H1 (cell line): ENCODE results near the gene RAP1A. TPM values are rescaled to one million over a fixed set of nuclear protein-coding genes. Genes with fewer than 3 reads are reported as not detected.

Experiments used
- CTCF ChIA-PET: fragments of 300-600 bp; sonication (Branson Sonifier 250); formaldehyde crosslinking; loops from one replicate; lab custom pipeline; 2021; ENCODE audit not compliant: partially characterized antibody; lab: Charles Lee
- POLR2A ChIA-PET: fragments of 300-600 bp; sonication (Branson Sonifier 250); formaldehyde crosslinking; loops from one replicate; lab custom pipeline; 2021; ENCODE audit warnings: inconsistent platforms; ENCODE audit not compliant: partially characterized antibody; lab: Charles Lee
- DNase-seq, 2 experiments: peaks; one replicate each; pipeline versions ENCODE4 v3.0.0 to v3.0.0-alpha.2; 2010 to 2022; ENCODE audit warnings: low spot score in 2 of 2, low read depth in 1 of 2, mixed read lengths in 1 of 2
- FAIRE-seq: peaks from 2 replicates; lab custom pipeline; 2011; peaks lifted over from hg19 to GRCh38; lab: Jason Lieb, UNC
- H2AFZ ChIP-seq: 2 replicates; pipeline ENCODE4 v1.8.1; 2012; ENCODE audit warnings: low read length, inconsistent platforms
- H2AK5ac ChIP-seq: 2 replicates; pipeline ENCODE4 v1.6.1; 2013; ENCODE audit warnings: low read depth, low read length
- H2BK120ac ChIP-seq: replicated peaks from 2 replicates; pipeline ENCODE3; 2013; ENCODE audit warnings: low read depth, low read length, inconsistent platforms
- H2BK12ac ChIP-seq: 2 replicates; pipeline ENCODE4 v1.6.1; 2013; ENCODE audit warnings: low read depth, low read length
- H2BK15ac ChIP-seq: 2 replicates; pipeline ENCODE4 v1.6.1; 2013; ENCODE audit warnings: low read length
- H2BK20ac ChIP-seq: 2 replicates; pipeline ENCODE4 v1.6.1; 2013; ENCODE audit warnings: low read length
- H2BK5ac ChIP-seq: 2 replicates; pipeline ENCODE4 v1.6.1; 2013; ENCODE audit warnings: low read depth, low read length
- H3K14ac ChIP-seq: 2 replicates; pipeline ENCODE4 v1.6.1; 2013; ENCODE audit warnings: inconsistent platforms; ENCODE audit not compliant: insufficient read length
- H3K18ac ChIP-seq: 2 replicates; pipeline ENCODE4 v1.6.1; 2013; ENCODE audit warnings: low read length; ENCODE audit errors: extremely low read depth
- H3K23ac ChIP-seq: 2 replicates; pipeline ENCODE4 v1.6.1; 2013; ENCODE audit warnings: inconsistent platforms; ENCODE audit not compliant: insufficient read length
- H3K23me2 ChIP-seq: 2 replicates; pipeline ENCODE4 v1.6.1; 2013; ENCODE audit warnings: low read depth, low read length
- H3K27ac ChIP-seq: 2 replicates; pipeline ENCODE4 v1.6.1; 2011; ENCODE audit warnings: low read depth, low read length, inconsistent platforms
- H3K27me3 ChIP-seq, 4 experiments: replicated peaks in 1 of 4; 1 replicate in 1 of 4; 2 replicates in 3 of 4; pipeline versions ENCODE4 v1.6.1 to v1.8.1; 2011 to 2013; ENCODE audit warnings: low read length in 3 of 4, mild to moderate bottlenecking in 3 of 4, inconsistent platforms in 2 of 4, mixed read lengths in 2 of 4, moderate library complexity in 1 of 4; ENCODE audit not compliant: control insufficient read depth in 3 of 4, insufficient read depth in 3 of 4; ENCODE audit errors: extremely low read depth in 1 of 4
- H3K36me3 ChIP-seq, 4 experiments: 2 replicates each; pipeline versions ENCODE4 v1.6.1 to v1.8.1; 2011 to 2013; ENCODE audit warnings: mild to moderate bottlenecking in 4 of 4, low read length in 3 of 4, moderate library complexity in 2 of 4, control low read depth in 1 of 4, inconsistent platforms in 1 of 4; ENCODE audit not compliant: insufficient read depth in 4 of 4, control insufficient read depth in 2 of 4
- H3K4ac ChIP-seq: replicated peaks from 2 replicates; pipeline ENCODE3; 2013; ENCODE audit warnings: low read length, low read depth, mixed read lengths, inconsistent platforms; ENCODE audit not compliant: insufficient read length
- H3K4me1 ChIP-seq, 4 experiments: replicated peaks in 1 of 4; 1 replicate in 1 of 4; 2 replicates in 3 of 4; pipeline versions ENCODE4 v1.6.1 to v1.8.1; 2011 to 2013; ENCODE audit warnings: low read length in 3 of 4, inconsistent platforms in 2 of 4, mixed read lengths in 1 of 4; ENCODE audit not compliant: insufficient read depth in 4 of 4, control insufficient read depth in 3 of 4
- H3K4me2 ChIP-seq, 2 experiments: 2 replicates each; pipeline versions ENCODE4 v1.6.1 to v1.8.1; 2011 to 2013; ENCODE audit warnings: low read depth in 2 of 2, low read length in 2 of 2, control low read depth in 1 of 2, inconsistent platforms in 1 of 2, mild to moderate bottlenecking in 1 of 2; ENCODE audit not compliant: insufficient read depth in 1 of 2
- H3K4me3 ChIP-seq, 4 experiments: fragments of 200-600, 300-600 bp in 1 of 4; sonication (generic), shearing (Covaris generic), sonication (Bioruptor Twin) in 1 of 4; 2 replicates each; pipeline versions ENCODE4 v1.5.1 to v1.8.1; 2011 to 2016; ENCODE audit warnings: low read length in 4 of 4, low read depth in 3 of 4, control low read depth in 2 of 4, inconsistent platforms in 2 of 4, mild to moderate bottlenecking in 2 of 4, mixed read lengths in 1 of 4, moderate library complexity in 1 of 4; ENCODE audit not compliant: insufficient read depth in 2 of 4; ENCODE audit errors: extremely low read depth in 1 of 4
- H3K56ac ChIP-seq: replicated peaks from 2 replicates; pipeline ENCODE3; 2013; ENCODE audit warnings: low read depth, mild to moderate bottlenecking, mixed read lengths, low read length, inconsistent platforms; ENCODE audit not compliant: insufficient read length
- H3K79me1 ChIP-seq: 2 replicates; pipeline ENCODE4 v1.6.1; 2013; ENCODE audit warnings: low read depth, low read length, control low read depth
- H3K79me2 ChIP-seq, 2 experiments: 2 replicates each; pipeline versions ENCODE4 v1.6.1 to v1.8.1; 2012 to 2013; ENCODE audit warnings: low read length in 2 of 2, mild to moderate bottlenecking in 2 of 2, inconsistent platforms in 1 of 2; ENCODE audit not compliant: insufficient read depth in 2 of 2, control insufficient read depth in 1 of 2
- H3K9ac ChIP-seq, 4 experiments: replicated peaks in 1 of 4; 1 replicate in 1 of 4; 2 replicates in 3 of 4; pipeline versions ENCODE4 v1.6.1 to v1.8.1; 2011 to 2013; ENCODE audit warnings: low read depth in 3 of 4, low read length in 3 of 4, control low read depth in 2 of 4, mild to moderate bottlenecking in 2 of 4, moderate library complexity in 2 of 4, inconsistent platforms in 1 of 4; ENCODE audit errors: extremely low read depth in 1 of 4
- H3K9me3 ChIP-seq, 2 experiments: 2 replicates each; pipeline versions ENCODE4 v1.6.1 to v1.8.1; 2012 to 2013; ENCODE audit warnings: mild to moderate bottlenecking in 2 of 2, moderate library complexity in 2 of 2, control low read depth in 1 of 2, inconsistent platforms in 1 of 2, low read depth in 1 of 2, low read length in 1 of 2, mixed read lengths in 1 of 2; ENCODE audit not compliant: insufficient read depth in 2 of 2
- H4K20me1 ChIP-seq, 2 experiments: replicated peaks in 1 of 2; 2 replicates each; pipeline versions ENCODE3 to v1.8.1; 2011 to 2013; ENCODE audit warnings: inconsistent platforms in 2 of 2, low read length in 2 of 2, mild to moderate bottlenecking in 1 of 2; ENCODE audit not compliant: insufficient read depth in 2 of 2, control insufficient read depth in 1 of 2
- H4K5ac ChIP-seq: 2 replicates; pipeline ENCODE4 v1.6.1; 2013; ENCODE audit warnings: low read length, low read depth, mixed read lengths, inconsistent platforms; ENCODE audit not compliant: insufficient read length
- H4K8ac ChIP-seq: 2 replicates; pipeline ENCODE4 v1.8.0; 2013; ENCODE audit warnings: mild to moderate bottlenecking, moderate library complexity, low read length, inconsistent platforms; ENCODE audit not compliant: insufficient read depth; ENCODE audit errors: extremely low read depth
- H4K91ac ChIP-seq: replicated peaks from 2 replicates; pipeline ENCODE3; 2013; ENCODE audit warnings: low read length, mixed read lengths, inconsistent platforms; ENCODE audit not compliant: insufficient read length
- BCL11A ChIP-seq, 2 experiments: IDR thresholded peaks; one replicate each; pipeline ENCODE4 v1.6.1; 2011; ENCODE audit warnings: low read depth in 2 of 2, low read length in 2 of 2, mild to moderate bottlenecking in 2 of 2
- E2F6 ChIP-seq: IDR thresholded peaks from 2 replicates; pipeline ENCODE4 v1.6.1; 2012; ENCODE audit warnings: inconsistent platforms
- EP300 ChIP-seq, 2 experiments: IDR thresholded peaks; 1 replicate in 1 of 2; 2 replicates in 1 of 2; pipeline ENCODE4 v1.6.1; 2011 to 2012; ENCODE audit warnings: low read depth in 2 of 2, low read length in 2 of 2, mild to moderate bottlenecking in 2 of 2, borderline replicate concordance in 1 of 2, inconsistent platforms in 1 of 2, moderate library complexity in 1 of 2
- TAF7 ChIP-seq: optimal IDR thresholded peaks from 2 replicates; pipeline ENCODE3; 2011; ENCODE audit warnings: low read depth, mild to moderate bottlenecking, inconsistent platforms, low read length, moderate library complexity, borderline replicate concordance
- WGBS, 2 experiments: shearing (Covaris generic) in 1 of 2; methylation state at CpG; one replicate each; pipeline versions ENCODE4 v1.1.6 to v1.1.7; 2013 to 2015; ENCODE audit warnings: low lambda C conversion rate in 2 of 2, mixed read lengths in 2 of 2, inconsistent platforms in 1 of 2, low coverage in 1 of 2, missing lambda C conversion rate in 1 of 2; ENCODE audit not compliant: insufficient replicate concordance in 2 of 2, insufficient coverage in 1 of 2, insufficient read length in 1 of 2; ENCODE audit errors: extremely low coverage in 1 of 2, missing lambda C conversion rate in 1 of 2; 5-methylcytosine and 5-hydroxymethylcytosine counted together
- polyA plus RNA-seq, 7 experiments: library from polyadenylated mRNA; depleted of rRNA in 3 of 7; stranded (reverse) in 5 of 7; unstranded in 2 of 7; fragments of >200 nt in 5 of 7; fragments of 200-250 nt in 2 of 7; gene quantifications; 1 replicate in 5 of 7; 2 replicates in 1 of 7; 4 replicates in 1 of 7; pipeline versions ENCODE4 v1.2.1 to v1.2.3, GENCODE V29; 2011 to 2013; ENCODE audit warnings: missing spikeins in 2 of 7, mixed read lengths in 2 of 7
- total RNA-seq: library from RNA; stranded (reverse); fragmentation: NEBNext Ultra II Directional; extraction: Animal tissue kit (Norgen Biotek cat#: 25700); gene quantifications from 2 replicates; pipeline ENCODE4 v1.2.1, GENCODE V29; 2021

Gene RAP1A
- total and polyA plus RNA-seq, 2 of the 8 experiments (the other 6 are each of a cell fraction or from before 2014, with no cell fraction given), result 10.9 to 35.8 TPM

DNA sequence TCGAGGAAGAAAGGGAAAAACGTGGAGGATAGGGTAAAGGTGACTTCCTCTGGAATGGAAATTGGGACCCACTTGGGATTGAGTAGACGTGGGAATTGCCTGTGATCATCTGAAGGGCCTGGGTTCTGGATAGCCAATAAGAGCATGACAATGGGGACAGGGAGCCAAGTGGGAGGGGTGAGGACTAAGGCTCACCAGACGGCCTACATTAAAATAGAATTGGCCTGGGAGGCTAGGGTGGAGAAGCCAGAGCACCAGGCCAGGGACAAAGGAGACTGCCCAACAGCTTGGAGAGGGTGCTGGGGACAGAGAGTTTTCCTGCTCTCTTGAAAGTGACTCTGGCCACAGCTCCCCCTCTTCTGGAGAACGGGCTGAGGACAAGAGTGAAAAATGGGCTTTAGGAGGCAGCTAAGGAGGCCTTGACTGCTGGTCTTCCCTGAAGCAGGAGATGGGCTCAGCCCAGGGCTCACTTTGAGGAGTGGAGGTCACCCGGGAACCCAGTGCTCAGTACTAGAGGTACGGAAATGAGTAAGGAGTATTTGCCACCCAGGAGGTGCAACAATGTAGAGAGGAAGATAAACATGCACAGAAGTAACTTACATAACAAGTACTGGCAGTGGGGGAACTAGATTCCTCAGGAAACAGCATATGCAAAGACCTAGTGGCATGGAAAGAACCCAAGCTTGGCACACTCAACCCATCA is 100.8 kb downstream of the RAP1A start:
- no peak overlapping the region for H2BK15ac ChIP-seq
- H3K4me2 ChIP-seq, result peak overlapping the region; percentile 22 to 29; a peak in 2 of 4 replicates
- no peak overlapping the region for H3K23ac ChIP-seq
- H2AK5ac ChIP-seq, result peak overlapping the region; percentile 43; the same call in 1 of the 2 replicates
- CTCF ChIA-PET, result interaction anchor here (0.7 to 42.0 kb wide), 3 partner anchors 24 to 144 kb away, joined by 3 to 1070 read pairs (median 3); partner anchors contain the start of genes DDX20 and INKA2
- H2BK120ac ChIP-seq, result no peak overlapping the region
- peaks cover 2 to 19% (median 13%) of the 10 kb centered on the region in 4 experiments for H3K4me1 ChIP-seq
- no peak overlapping the region for H2AFZ ChIP-seq
- no peak overlapping the region for H3K4me3 ChIP-seq
- H2BK5ac ChIP-seq, result peak overlapping the region; percentile 49; the same call in 1 of the 2 replicates
- H3K79me1 ChIP-seq, result no peaks in the 10 kb centered on the region
- WGBS, 2 experiments, result 74% methylated on average over 7 of the region's 7 CpGs; no CpG with 5 or more reads in 1 of the 2 experiments
- TF ChIP-seq E2F6 (no peak), EP300 (IDR thresholded peaks at IDR 0.05; ENCODE audit: borderline replicate concordance in 1 of 2, low read depth in 2 of 2, low read length in 2 of 2) (no peak), TAF7 (peak; percentile 11), BCL11A (IDR thresholded peaks at IDR 0.05; ENCODE audit: low read depth in 2 of 2, low read length in 2 of 2) (no peak)
- TF ChIP-seq, all 59 proteins: peak for 1
- Histone ChIP-seq H3K23me2 (no peaks in the 10 kb centered on the region; the same call in none of the 2 replicates), H3K14ac (no peak overlapping the region), H3K56ac (no peak overlapping the region), H4K20me1 (peaks cover 0 to 1% of the 10 kb centered on the region in 2 experiments), H3K27me3 (no peaks in the 10 kb centered on the region; a peak in 1 of 7 replicates), H3K18ac (peak overlapping the region; percentile 25; the same call in 1 of the 2 replicates), H2BK20ac (peak overlapping the region; percentile 68), H4K8ac (no peak overlapping the region), H3K27ac (no peak overlapping the region; the same call in 1 of the 2 replicates), H3K36me3 (no peaks in the 10 kb centered on the region), H3K79me2 (no peaks in the 10 kb centered on the region), H3K4ac (no peak overlapping the region), H3K9me3 (no peaks in the 10 kb centered on the region), H4K5ac (no peak overlapping the region), H2BK12ac (peak overlapping the region; percentile 78; the same call in 1 of the 2 replicates), H4K91ac (no peak overlapping the region), H3K9ac (no peak overlapping the region)
- DNase-seq, result no peak
- POLR2A ChIA-PET, result interaction anchor here (1.0 to 18.0 kb wide), 5 partner anchors 17 to 593 kb away, joined by 3 to 343 read pairs (median 3); partner anchors contain the start of gene INKA2
- FAIRE-seq, result no peak
